Fibroblast of villous mesenchyme (primary cell): ENCODE data around the gene SERINC5. TPM values are rescaled to one million over a fixed set of nuclear protein-coding genes. Genes with fewer than 3 reads are reported as not detected.

Source experiments
- DNase-seq: peaks from one replicate; pipeline ENCODE4 v3.0.0-alpha.2; 2010; ENCODE audit warnings: low read depth
- H3K4me3 ChIP-seq: 2 replicates; pipeline ENCODE4 v1.5.1; 2011; ENCODE audit warnings: low read depth, mild to moderate bottlenecking, low read length
- CTCF ChIP-seq: IDR thresholded peaks from 2 replicates; pipeline ENCODE4 v1.5.1; 2012; ENCODE audit warnings: low read depth, mild to moderate bottlenecking, low read length; ENCODE audit not compliant: insufficient read depth
- total RNA-seq: library from RNA; depleted of rRNA; stranded (reverse); fragments of >200 nt; gene quantifications from 2 replicates; pipeline ENCODE4 v1.2.3, GENCODE V29; 2012

The SERINC5 gene
- total RNA-seq, 1 donor: 13.8 TPM

- DNase-seq: no peak
- no peak overlapping the region for H3K4me3 ChIP-seq
- TF ChIP-seq CTCF: no peak
Measured at GRCh38 chr5:80229902-80230255, 26.0 kb downstream of the SERINC5 start.

GRCh38 chr5:80227979-80228596 lies 27.8 kb downstream of the SERINC5 start:
- no peak for DNase-seq
- H3K4me3 ChIP-seq: no peak overlapping the region
- no peak for TF ChIP-seq CTCF

GRCh38 chr5:80225934-80226326 lies 29.9 kb downstream of the SERINC5 start:
- no peak overlapping the region for H3K4me3 ChIP-seq
- TF ChIP-seq CTCF: no peak
- no peak for DNase-seq

- no peak for DNase-seq
- TF ChIP-seq CTCF: no peak
- H3K4me3 ChIP-seq: no peak overlapping the region
Measured at GRCh38 chr5:80225189-80225933, 30.5 kb downstream of the SERINC5 start.

- TF ChIP-seq CTCF: no peak
- DNase-seq: no peak
- no peak overlapping the region for H3K4me3 ChIP-seq
Measured at GRCh38 chr5:80223561-80223960, 32.3 kb downstream of the SERINC5 start.

- H3K4me3 ChIP-seq: no peak overlapping the region
- DNase-seq: no peak
- no peak for TF ChIP-seq CTCF
Measured at GRCh38 chr5:80220245-80220897, 35.5 kb downstream of the SERINC5 start.
